Hepatocyte (in vitro differentiated cells): ENCODE results near the gene LCLAT1. TPM values are rescaled to one million over a fixed set of nuclear protein-coding genes. Genes with fewer than 3 reads are reported as not detected.

Experiments
- DNase-seq: peaks from one replicate; pipeline ENCODE4 v3.0.0-alpha.2; 2016; ENCODE audit warnings: low spot score
- H2AFZ ChIP-seq: fragments of 200-600 bp; sonication (generic); 2 replicates; pipeline ENCODE4 v1.6.0; 2016; ENCODE audit warnings: antibody characterized with exemption, mild to moderate bottlenecking
- H3K27ac ChIP-seq: fragments of 200-600 bp; sonication (generic); 2 replicates; pipeline ENCODE4 v1.5.1; 2016; ENCODE audit warnings: mild to moderate bottlenecking
- H3K27me3 ChIP-seq: fragments of 200-600 bp; sonication (generic); 2 replicates; pipeline ENCODE4 v1.6.1; 2016
- H3K36me3 ChIP-seq: fragments of 200-600 bp; sonication (generic); replicated peaks from 2 replicates; pipeline ENCODE4 v1.5.1; 2016; ENCODE audit warnings: low read depth; ENCODE audit not compliant: insufficient read depth
- H3K4me1 ChIP-seq: fragments of 200-600 bp; sonication (generic); 2 replicates; pipeline ENCODE4 v1.5.1; 2016; ENCODE audit warnings: mild to moderate bottlenecking, moderate library complexity; ENCODE audit not compliant: insufficient read depth
- H3K4me2 ChIP-seq: fragments of 200-600 bp; sonication (generic); 2 replicates; pipeline ENCODE4 v1.6.0; 2016
- H3K4me3 ChIP-seq: fragments of 200-600 bp; sonication (generic); 2 replicates; pipeline ENCODE4 v1.5.1; 2016; ENCODE audit warnings: mild to moderate bottlenecking
- H3K79me2 ChIP-seq: fragments of 200-600 bp; sonication (generic); 2 replicates; pipeline ENCODE4 v1.6.0; 2017; ENCODE audit warnings: mild to moderate bottlenecking
- H3K9me2 ChIP-seq: fragments of 200-600 bp; sonication (generic); replicated peaks from 2 replicates; pipeline ENCODE4 v1.6.0; 2017; ENCODE audit warnings: mild to moderate bottlenecking; ENCODE audit not compliant: insufficient read depth
- H3K9me3 ChIP-seq: fragments of 200-600 bp; sonication (generic); 2 replicates; pipeline ENCODE4 v1.5.1; 2016; ENCODE audit warnings: low read depth, mild to moderate bottlenecking
- H4K20me1 ChIP-seq: fragments of 200-600 bp; sonication (generic); 2 replicates; pipeline ENCODE4 v1.6.0; 2016; ENCODE audit warnings: mild to moderate bottlenecking; ENCODE audit not compliant: insufficient read depth, poor library complexity, severe bottlenecking
- CTCF ChIP-seq: fragments of 200-600 bp; sonication (generic); IDR thresholded peaks from 2 replicates; pipeline ENCODE4 v1.5.1; 2016; ENCODE audit warnings: antibody characterized with exemption, mild to moderate bottlenecking; ENCODE audit not compliant: poor library complexity
- EZH2 ChIP-seq: fragments of 200-600 bp; sonication (generic); IDR thresholded peaks from 2 replicates; pipeline ENCODE4 v1.6.1; 2016; ENCODE audit warnings: antibody characterized with exemption, mild to moderate bottlenecking, borderline replicate concordance
- EZH2phosphoT487 ChIP-seq: fragments of 200-600 bp; sonication (generic); IDR thresholded peaks from one replicate; pipeline ENCODE4 v1.6.1; 2018; ENCODE audit warnings: antibody characterized with exemption, mild to moderate bottlenecking, low read depth, moderate library complexity; ENCODE audit not compliant: unreplicated experiment, severe bottlenecking
- WGBS: methylation state at CpG from one replicate; pipeline ENCODE4 v1.1.6; 2016; ENCODE audit warnings: low lambda C conversion rate; ENCODE audit errors: missing lambda C conversion rate; 5-methylcytosine and 5-hydroxymethylcytosine counted together
- polyA plus RNA-seq: library from polyadenylated mRNA; unstranded; fragments of >200 nt; fragmentation: Nextera tagmentation; extraction: Ambion mirVana; gene quantifications from 2 replicates; pipeline ENCODE4 v1.2.1, GENCODE V29; 2016
- total RNA-seq: library from RNA; depleted of rRNA; stranded (reverse); fragments of >200 nt; gene quantifications from 2 replicates; pipeline ENCODE4 v1.2.3, GENCODE V29; 2014

Gene LCLAT1
- total and polyA plus RNA-seq, 2 experiments from 2014 or later = 10.1 to 15.4 TPM

- TF ChIP-seq EZH2 (no peak), EZH2phosphoT487 (no peak), CTCF (no peak)
- WGBS = 45% methylated on average over 2 of the region's 2 CpGs
- Histone ChIP-seq H3K9me2 (no peaks in the 10 kb centered on the region), H3K27ac (no peak overlapping the region), H3K4me3 (no peak overlapping the region), H4K20me1 (peaks cover 3% of the 10 kb centered on the region), H2AFZ (no peak overlapping the region), H3K9me3 (no peaks in the 10 kb centered on the region), H3K4me2 (no peak overlapping the region), H3K79me2 (peaks cover 83% of the 10 kb centered on the region), H3K27me3 (no peaks in the 10 kb centered on the region), H3K36me3 (no peaks in the 10 kb centered on the region), H3K4me1 (peaks cover 14% of the 10 kb centered on the region)
- no peak for DNase-seq
Observed at GRCh38 chr2:30459140-30459539, 12.1 kb downstream of the LCLAT1 start.

DNA sequence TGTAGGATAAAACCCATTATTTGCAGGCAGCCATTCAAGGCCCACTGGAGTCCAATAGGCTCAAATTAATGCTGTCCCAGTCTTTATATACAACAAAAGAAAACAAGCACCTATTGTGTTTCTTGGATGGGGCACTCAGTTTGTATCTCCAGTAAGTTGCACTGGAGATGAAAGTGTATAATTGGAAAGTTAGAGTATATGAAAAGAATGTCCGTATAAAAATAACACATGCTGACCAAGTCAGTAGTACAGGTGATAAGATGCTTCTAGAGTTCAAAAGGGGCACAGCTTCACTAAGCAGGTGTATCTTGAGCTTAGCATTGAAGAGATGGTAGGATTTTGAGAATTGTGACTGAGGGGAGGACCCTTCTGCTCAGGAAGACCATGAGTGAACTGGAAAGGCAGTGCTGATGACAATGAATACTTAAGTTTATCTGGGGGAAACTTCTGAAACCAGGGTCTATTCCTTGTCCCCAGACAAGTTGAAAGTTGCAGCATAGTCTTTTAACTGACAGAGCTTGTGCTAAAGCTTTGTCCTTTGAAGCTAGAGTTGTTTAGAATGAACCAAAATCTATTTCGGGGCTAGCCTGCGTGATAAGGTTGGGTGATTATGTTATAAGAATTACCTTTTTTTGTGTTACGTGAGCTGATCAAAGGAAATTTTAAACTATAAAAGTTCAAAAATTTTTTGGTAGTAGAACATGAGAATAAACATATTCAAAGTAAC, 15.2 kb downstream of the LCLAT1 start:
- TF ChIP-seq EZH2phosphoT487 (no peak), EZH2 (no peak), CTCF (no peak)
- Histone ChIP-seq H3K4me2 (no peak overlapping the region), H3K27me3 (no peaks in the 10 kb centered on the region), H3K4me3 (no peak overlapping the region), H3K9me2 (no peaks in the 10 kb centered on the region), H2AFZ (no peak overlapping the region), H3K4me1 (peaks cover 8% of the 10 kb centered on the region), H4K20me1 (peaks cover 3% of the 10 kb centered on the region), H3K9me3 (no peaks in the 10 kb centered on the region), H3K27ac (no peak overlapping the region), H3K36me3 (no peaks in the 10 kb centered on the region), H3K79me2 (peaks cover 85% of the 10 kb centered on the region)
- 95% methylated on average over 4 of the region's 4 CpGs for WGBS
- DNase-seq = no peak

DNA sequence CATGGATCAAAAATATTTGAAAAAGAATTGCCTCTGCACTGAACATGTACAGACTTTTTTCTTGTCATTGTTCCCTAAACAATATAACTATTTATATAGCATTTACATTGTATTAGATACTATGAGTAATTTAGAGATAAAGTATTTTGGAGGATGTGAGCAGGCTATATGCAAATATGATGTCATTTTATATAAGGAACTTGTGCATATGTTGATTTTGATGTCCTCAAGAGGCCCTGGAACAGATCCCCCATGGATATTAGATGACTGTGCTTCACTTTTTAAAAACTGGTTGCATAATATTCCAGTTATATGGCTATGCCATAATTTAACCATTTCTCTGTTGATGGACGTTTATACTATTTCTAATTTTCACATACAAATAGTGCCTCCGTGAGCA, 16.5 kb downstream of the LCLAT1 start:
- WGBS = 42% methylated on average over 2 of the region's 2 CpGs
- Histone ChIP-seq H4K20me1 (no peaks in the 10 kb centered on the region), H3K4me2 (no peak overlapping the region), H3K9me3 (no peaks in the 10 kb centered on the region), H3K27ac (no peak overlapping the region), H3K36me3 (no peaks in the 10 kb centered on the region), H3K79me2 (peaks cover 76% of the 10 kb centered on the region), H3K27me3 (no peaks in the 10 kb centered on the region), H3K4me3 (no peak overlapping the region), H2AFZ (no peak overlapping the region), H3K9me2 (no peaks in the 10 kb centered on the region), H3K4me1 (no peaks in the 10 kb centered on the region)
- no peak for TF ChIP-seq CTCF
- TF ChIP-seq EZH2 = no peak
- no peak for TF ChIP-seq EZH2phosphoT487
- DNase-seq = no peak
